Vagina (tissue), 2 donors: ENCODE results near the gene OPN1SW.

Experiments used
- CTCF ChIP-seq, 3 experiments: fragments of 450-650 bp in 2 of 3; fragments of 200-600 bp in 1 of 3; sonication (generic) in 1 of 3; IDR thresholded peaks; one replicate each; pipeline ENCODE4 v1.5.1; 2017 to 2019; ENCODE audit warnings: antibody characterized with exemption in 3 of 3, mild to moderate bottlenecking in 2 of 3, moderate library complexity in 2 of 3
- POLR2A ChIP-seq, 2 donors: fragments of 450-650 bp; IDR thresholded peaks; one replicate each; pipeline ENCODE4 v1.6.1; 2017; ENCODE audit warnings: antibody characterized with exemption in 2 of 2, mild to moderate bottlenecking in 2 of 2, moderate library complexity in 2 of 2
- POLR2AphosphoS5 ChIP-seq, 2 donors: sonication (generic); formaldehyde crosslinking; IDR thresholded peaks; one replicate each; pipeline ENCODE4 v1.9.0; 2017; ENCODE audit warnings: antibody characterized with exemption in 2 of 2, mild to moderate bottlenecking in 2 of 2, low read depth in 1 of 2; ENCODE audit not compliant: insufficient read depth in 1 of 2

- TF ChIP-seq CTCF (IDR thresholded peaks at IDR 0.05) (no peak), POLR2A (IDR thresholded peaks at IDR 0.05) (no peak), POLR2AphosphoS5 (IDR thresholded peaks at IDR 0.05; ENCODE audit: insufficient read depth in 1 of 2, low read depth in 1 of 2) (no peak)
These were observed 26.2 kb upstream of the OPN1SW start for GRCh38 chr7:128801667-128802418.
